ENCODE results near the gene MMP2. TPM values are rescaled to one million over a fixed set of nuclear protein-coding genes. Genes with fewer than 3 reads are reported as not detected.

Gene MMP2
- total RNA-seq, 1 donor, result 1,244 TPM

GRCh38 chr16:55510185-55510805 is 31.3 kb downstream of the MMP2 start:
- TF ChIP-seq, protein P1, sequence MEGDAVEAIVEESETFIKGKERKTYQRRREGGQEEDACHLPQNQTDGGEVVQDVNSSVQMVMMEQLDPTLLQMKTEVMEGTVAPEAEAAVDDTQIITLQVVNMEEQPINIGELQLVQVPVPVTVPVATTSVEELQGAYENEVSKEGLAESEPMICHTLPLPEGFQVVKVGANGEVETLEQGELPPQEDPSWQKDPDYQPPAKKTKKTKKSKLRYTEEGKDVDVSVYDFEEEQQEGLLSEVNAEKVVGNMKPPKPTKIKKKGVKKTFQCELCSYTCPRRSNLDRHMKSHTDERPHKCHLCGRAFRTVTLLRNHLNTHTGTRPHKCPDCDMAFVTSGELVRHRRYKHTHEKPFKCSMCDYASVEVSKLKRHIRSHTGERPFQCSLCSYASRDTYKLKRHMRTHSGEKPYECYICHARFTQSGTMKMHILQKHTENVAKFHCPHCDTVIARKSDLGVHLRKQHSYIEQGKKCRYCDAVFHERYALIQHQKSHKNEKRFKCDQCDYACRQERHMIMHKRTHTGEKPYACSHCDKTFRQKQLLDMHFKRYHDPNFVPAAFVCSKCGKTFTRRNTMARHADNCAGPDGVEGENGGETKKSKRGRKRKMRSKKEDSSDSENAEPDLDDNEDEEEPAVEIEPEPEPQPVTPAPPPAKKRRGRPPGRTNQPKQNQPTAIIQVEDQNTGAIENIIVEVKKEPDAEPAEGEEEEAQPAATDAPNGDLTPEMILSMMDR (IDR thresholded peaks at IDR 0.05; ENCODE audit: insufficient read depth, low read length), result no peak
- H3K4me3 ChIP-seq (ENCODE audit: low read depth, low read length), result peak overlapping the region; percentile 70
- no peak for DNase-seq (ENCODE audit: low read depth)

DNA sequence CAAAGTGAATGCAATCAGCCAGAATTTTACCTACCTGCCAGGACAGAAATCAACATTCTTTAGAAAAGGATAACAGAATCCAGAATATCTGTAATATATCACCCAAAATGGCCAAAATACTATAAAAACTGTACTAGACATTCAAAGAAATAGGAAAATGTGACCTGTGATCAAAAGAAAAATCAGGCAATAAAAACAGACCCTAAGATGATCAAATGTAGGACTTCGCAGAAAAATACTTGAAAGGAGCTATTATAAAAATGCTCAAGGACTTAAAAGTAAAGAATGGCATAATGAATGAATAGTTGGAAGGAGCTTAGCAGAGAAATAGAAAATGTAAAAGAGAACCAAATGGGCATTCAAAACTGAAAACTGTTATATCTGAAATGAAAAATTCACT is 33.9 kb downstream of the MMP2 start:
- DNase-seq (ENCODE audit: low read depth), result no peak
- TF ChIP-seq, protein P1 (IDR thresholded peaks at IDR 0.05; ENCODE audit: insufficient read depth, low read length), result no peak
- H3K4me3 ChIP-seq (ENCODE audit: low read depth, low read length), result no peak overlapping the region

DNA sequence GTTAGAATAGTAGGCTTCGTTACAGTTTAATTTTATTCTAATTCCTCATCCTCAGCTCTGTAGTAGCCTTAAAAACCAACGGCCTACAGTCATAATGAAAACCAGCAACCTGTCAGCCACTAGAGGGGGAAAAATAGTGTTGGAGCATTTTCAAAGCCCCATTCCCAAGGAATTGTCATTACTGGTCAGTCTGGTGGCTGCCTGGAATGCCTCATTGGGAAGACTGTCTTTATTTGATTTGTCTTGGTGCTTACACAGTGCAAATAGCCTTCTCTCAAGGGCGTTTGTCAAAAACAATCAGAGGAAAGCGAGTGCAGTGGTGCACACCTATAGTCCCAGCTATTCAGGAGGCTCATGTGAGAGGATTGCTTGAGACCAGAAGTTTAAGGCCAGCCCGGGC is 34.6 kb downstream of the MMP2 start:
- no peak overlapping the region for H3K4me3 ChIP-seq (ENCODE audit: low read depth, low read length)
- TF ChIP-seq, protein P1 (IDR thresholded peaks at IDR 0.05; ENCODE audit: insufficient read depth, low read length), result peak; percentile 21
- no peak for DNase-seq (ENCODE audit: low read depth)

- TF ChIP-seq, protein P1 (IDR thresholded peaks at IDR 0.05; ENCODE audit: insufficient read depth, low read length), result no peak
- DNase-seq (ENCODE audit: low read depth), result no peak
- H3K4me3 ChIP-seq (ENCODE audit: low read depth, low read length), result no peak overlapping the region
Observed at GRCh38 chr16:55515111-55515510, 36.1 kb downstream of the MMP2 start.

DNA sequence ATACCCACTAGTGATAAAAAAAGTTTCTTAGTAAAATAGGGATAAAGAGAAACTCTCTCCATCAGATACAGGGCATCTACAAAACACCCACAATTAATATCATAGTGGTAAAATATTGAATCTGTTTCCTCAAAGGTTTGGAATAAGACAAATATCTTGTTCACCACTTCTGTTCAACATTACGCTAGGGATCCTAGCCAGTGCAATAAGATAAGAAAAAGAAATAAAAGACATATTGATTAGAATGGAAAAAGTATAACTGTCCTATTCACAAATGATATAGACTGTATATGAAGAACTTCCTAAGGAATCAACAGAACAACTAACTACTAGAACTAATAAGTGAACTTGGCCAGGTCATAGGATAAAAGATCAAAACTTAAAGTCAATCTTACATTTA is 42.8 kb downstream of the MMP2 start:
- H3K4me3 ChIP-seq (ENCODE audit: low read depth, low read length), result no peak overlapping the region
- DNase-seq (ENCODE audit: low read depth), result no peak
- TF ChIP-seq, protein P1 (IDR thresholded peaks at IDR 0.05; ENCODE audit: insufficient read depth, low read length), result no peak

GRCh38 chr16:55526441-55526840 is 47.4 kb downstream of the MMP2 start:
- TF ChIP-seq, protein P1 (IDR thresholded peaks at IDR 0.05; ENCODE audit: insufficient read depth, low read length), result no peak
- peak; percentile 90 for DNase-seq (ENCODE audit: low read depth)
- no peak overlapping the region for H3K4me3 ChIP-seq (ENCODE audit: low read depth, low read length)

GRCh38 chr16:55527885-55528284 is 48.9 kb downstream of the MMP2 start:
- TF ChIP-seq, protein P1 (IDR thresholded peaks at IDR 0.05; ENCODE audit: insufficient read depth, low read length), result no peak
- DNase-seq (ENCODE audit: low read depth), result no peak
- H3K4me3 ChIP-seq (ENCODE audit: low read depth, low read length), result no peak overlapping the region

Measured in fibroblast of the aortic adventitia (primary cell).